ENCODE measurements around the gene C5orf47.

DNA sequence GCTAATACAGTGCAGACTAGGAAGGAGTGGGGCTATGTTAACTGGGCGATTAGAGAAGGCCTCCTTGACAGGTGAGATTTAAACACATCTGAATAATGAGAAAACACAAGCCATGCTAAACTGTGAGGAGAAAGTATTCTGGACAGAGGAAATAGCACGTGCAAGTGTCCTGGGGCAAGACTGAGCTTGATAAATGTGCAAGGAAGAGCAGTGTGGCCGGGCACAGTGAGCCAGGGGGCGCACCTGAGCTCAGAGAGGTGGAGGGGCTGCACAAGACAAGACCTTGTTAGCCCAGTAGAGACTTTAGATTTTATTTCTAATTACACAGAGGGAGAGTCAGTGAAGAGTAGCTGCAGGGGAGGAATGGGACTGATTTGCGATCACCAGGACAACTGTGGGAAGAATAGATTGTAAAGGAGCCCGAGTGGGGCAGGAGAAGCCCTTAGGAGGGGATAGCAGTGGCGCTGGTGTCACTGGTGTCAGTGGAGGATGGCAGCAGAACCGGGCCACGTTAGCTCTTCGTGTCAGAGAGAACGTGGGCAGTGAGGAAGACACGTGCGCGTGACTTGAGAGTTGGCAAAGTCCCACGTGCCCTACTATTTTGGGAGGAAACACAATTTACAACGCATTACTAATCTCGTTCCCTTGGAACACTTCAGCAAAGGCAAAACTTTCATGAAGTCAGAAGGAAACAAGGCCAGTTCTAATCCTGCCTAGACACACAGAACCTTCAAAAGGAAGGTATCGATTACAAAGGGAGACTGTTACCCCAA lies 17.9 kb upstream of the C5orf47 start:
- TF ChIP-seq POLR2A (IDR thresholded peaks at IDR 0.05) (no peak), POLR2AphosphoS5 (IDR thresholded peaks at IDR 0.05) (no peak)
- TF ChIP-seq, protein P1, sequence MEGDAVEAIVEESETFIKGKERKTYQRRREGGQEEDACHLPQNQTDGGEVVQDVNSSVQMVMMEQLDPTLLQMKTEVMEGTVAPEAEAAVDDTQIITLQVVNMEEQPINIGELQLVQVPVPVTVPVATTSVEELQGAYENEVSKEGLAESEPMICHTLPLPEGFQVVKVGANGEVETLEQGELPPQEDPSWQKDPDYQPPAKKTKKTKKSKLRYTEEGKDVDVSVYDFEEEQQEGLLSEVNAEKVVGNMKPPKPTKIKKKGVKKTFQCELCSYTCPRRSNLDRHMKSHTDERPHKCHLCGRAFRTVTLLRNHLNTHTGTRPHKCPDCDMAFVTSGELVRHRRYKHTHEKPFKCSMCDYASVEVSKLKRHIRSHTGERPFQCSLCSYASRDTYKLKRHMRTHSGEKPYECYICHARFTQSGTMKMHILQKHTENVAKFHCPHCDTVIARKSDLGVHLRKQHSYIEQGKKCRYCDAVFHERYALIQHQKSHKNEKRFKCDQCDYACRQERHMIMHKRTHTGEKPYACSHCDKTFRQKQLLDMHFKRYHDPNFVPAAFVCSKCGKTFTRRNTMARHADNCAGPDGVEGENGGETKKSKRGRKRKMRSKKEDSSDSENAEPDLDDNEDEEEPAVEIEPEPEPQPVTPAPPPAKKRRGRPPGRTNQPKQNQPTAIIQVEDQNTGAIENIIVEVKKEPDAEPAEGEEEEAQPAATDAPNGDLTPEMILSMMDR (IDR thresholded peaks at IDR 0.05 in 8 of 11, conservative IDR thresholded peaks at IDR 0.05 in 3 of 11) = no peak

Measured in spleen (tissue), 7 donors.